ENCODE results near the gene ENPP5. TPM values are rescaled to one million over a fixed set of nuclear protein-coding genes. Genes with fewer than 3 reads are reported as not detected.

Gene ENPP5
- total RNA-seq, 2 donors from 2014 or later: 0.14 to 1.0 TPM

- ATAC-seq: no peak
- peak overlapping the region in 1 of 2 donors; percentile 80 for H3K27ac Mint-ChIP-seq
- H3K36me3 Mint-ChIP-seq: peaks cover 15% of the 10 kb centered on the region
- H3K9me3 Mint-ChIP-seq: peaks cover 2% of the 10 kb centered on the region
- H3K27me3 Mint-ChIP-seq: no peaks in the 10 kb centered on the region
- no peak overlapping the region for H3K4me3 Mint-ChIP-seq
- peaks cover 19 to 61% of the 10 kb centered on the region in 2 donors for H3K4me1 Mint-ChIP-seq (ENCODE audit: low read depth in 2 of 2)
- no peak for DNase-seq (ENCODE audit: low spot score)
These were observed 52.6 kb downstream of the ENPP5 start for GRCh38 chr6:46118157-46118556.

DNA sequence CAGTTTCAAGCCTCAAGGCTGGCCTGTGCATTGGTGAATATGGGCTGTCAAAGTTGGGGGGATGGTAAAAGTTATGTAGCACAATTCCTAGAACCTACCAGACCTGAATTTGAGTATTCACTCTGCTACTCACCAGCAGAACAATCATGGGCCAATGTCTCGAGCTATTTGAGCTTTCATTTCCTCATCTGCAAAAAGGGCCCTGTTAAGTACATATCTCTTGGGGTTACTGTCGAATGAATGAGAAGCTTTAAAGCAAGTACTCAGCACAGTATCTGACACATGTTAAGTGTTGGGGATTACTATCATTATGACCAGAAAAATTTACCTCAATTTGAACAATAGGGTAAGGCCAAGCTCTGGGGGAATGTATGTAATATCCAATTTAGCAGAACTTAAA is 54.5 kb downstream of the ENPP5 start:
- Mint-ChIP-seq H3K27ac (no peak overlapping the region), H3K9me3 (peaks cover 3% of the 10 kb centered on the region), H3K4me3 (no peak overlapping the region), H3K36me3 (peaks cover 6% of the 10 kb centered on the region), H3K27me3 (no peaks in the 10 kb centered on the region), H3K4me1 (ENCODE audit: low read depth in 2 of 2) (peaks cover 17 to 55% of the 10 kb centered on the region in 2 donors)
- no peak for ATAC-seq
- DNase-seq (ENCODE audit: low spot score): no peak

DNA sequence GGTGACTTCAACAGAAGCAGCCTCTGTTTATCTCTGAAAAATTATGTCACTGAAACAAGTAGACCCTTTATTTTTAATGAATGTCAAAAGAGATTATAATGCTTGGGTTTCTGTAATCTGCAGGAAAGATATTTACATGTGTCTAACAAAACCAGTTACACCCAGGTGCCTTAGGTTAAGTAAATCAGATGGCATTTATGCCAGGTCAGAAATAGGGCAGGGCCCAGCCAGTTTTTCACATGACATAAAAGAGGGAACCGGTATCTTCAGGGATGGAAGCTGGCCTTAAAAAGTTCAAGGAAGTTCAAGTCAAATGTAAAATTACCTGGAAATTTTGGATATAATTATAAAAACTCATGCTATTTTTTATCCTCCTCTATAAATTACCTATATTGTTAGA is 55.1 kb downstream of the ENPP5 start:
- ATAC-seq: no peak
- Mint-ChIP-seq H3K9me3 (peaks cover 3% of the 10 kb centered on the region), H3K27ac (no peak overlapping the region), H3K4me1 (ENCODE audit: low read depth in 2 of 2) (peaks cover 17 to 57% of the 10 kb centered on the region in 2 donors), H3K36me3 (peaks cover 3% of the 10 kb centered on the region), H3K4me3 (no peak overlapping the region), H3K27me3 (no peaks in the 10 kb centered on the region)
- DNase-seq (ENCODE audit: low spot score): no peak

DNA sequence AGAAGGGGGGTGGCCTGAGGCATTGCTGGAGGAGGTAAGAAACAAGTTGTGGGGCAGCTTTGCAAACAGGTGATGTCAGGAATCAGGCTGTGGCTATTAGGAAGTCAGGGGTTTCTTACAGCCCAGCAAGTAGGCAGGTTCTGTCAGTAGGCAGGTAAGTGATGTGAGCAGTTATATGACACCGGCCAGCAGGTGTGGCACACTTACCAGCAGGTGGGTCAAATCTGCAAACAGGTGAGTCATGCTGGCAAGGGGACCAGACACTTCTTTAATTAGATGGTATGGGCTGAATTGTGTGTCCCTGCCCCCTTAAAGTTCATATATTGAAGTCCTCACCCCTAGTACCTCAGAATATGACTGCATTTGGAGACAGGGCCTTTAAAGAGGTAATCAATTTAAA is 57.4 kb downstream of the ENPP5 start:
- H3K27ac Mint-ChIP-seq: no peak overlapping the region

More for the DNA sequence above, 57.4 kb downstream of the ENPP5 start:
- ATAC-seq (no peak), DNase-seq (ENCODE audit: low spot score) (no peak)
- no peak overlapping the region for H3K4me3 Mint-ChIP-seq
- no peaks in the 10 kb centered on the region for H3K27me3 Mint-ChIP-seq
- peaks cover 10 to 41% of the 10 kb centered on the region in 2 donors for H3K4me1 Mint-ChIP-seq (ENCODE audit: low read depth in 2 of 2)
- no peaks in the 10 kb centered on the region for H3K36me3 Mint-ChIP-seq
- H3K9me3 Mint-ChIP-seq: peaks cover 3% of the 10 kb centered on the region

Other genes starting within 250 kb of the ENPP5 start
- 1 to 10 TPM in 1 of 2 donors, under 1 TPM in 1; 0.38 to 3.8 TPM for gene CLIC5, start 155.1 kb downstream of the ENPP5 start, total RNA-seq
- 10 to 100 TPM in 1 of 2 donors, 1 to 10 TPM in 1; 7.6 to 25.5 TPM for gene ENPP4, start 41.0 kb downstream of the ENPP5 start, total RNA-seq

Measured in natural killer cell treated with Interleukin-12 subunit alpha and Interleukin-12 subunit beta and Interleukin-15 and Interleukin-18, amount 100 ng/mL, for 72 hours (primary cell).